GM12878 (cell line): ENCODE measurements around the gene RTF2. TPM values are rescaled to one million over a fixed set of nuclear protein-coding genes. Genes with fewer than 3 reads are reported as not detected.

Source experiments
- ATAC-seq: fragments of 200-7000 bp; cut with Tn5 transposase; 3 replicates; pipeline ENCODE4 v1.9.1; 2020; ENCODE audit warnings: mild to moderate bottlenecking, moderate library complexity
- BruUV-seq: library from RNA; stranded (reverse); fragments of 400-500 nt; replicated peaks from 2 replicates; lab custom pipeline; 2021; lab: Mats Ljungman, UMichigan
- CTCF ChIA-PET: fragments of 300-600 bp; sonication (Branson Sonifier 250); formaldehyde crosslinking; extraction: SDS; loops from one replicate; lab custom pipeline; 2021; ENCODE audit warnings: inconsistent platforms; lab: Yijun Ruan, JAX
- POLR2A ChIA-PET: fragments of 350-600 bp; formaldehyde crosslinking; extraction: SDS; loops from one replicate; lab custom pipeline; 2021; ENCODE audit warnings: inconsistent platforms; lab: Charles Lee
- RAD21 ChIA-PET: fragments of 300-600 bp; sonication (Branson Sonifier 250); formaldehyde crosslinking; loops from one replicate; lab custom pipeline; 2023; ENCODE audit warnings: antibody characterized with exemption; ENCODE audit not compliant: unreplicated experiment; lab: Charles Lee
- SMC1A ChIA-PET: fragments of 300-600 bp; sonication (Branson Sonifier 250); formaldehyde crosslinking; loops from one replicate; lab custom pipeline; 2023; ENCODE audit not compliant: unreplicated experiment, uncharacterized antibody; lab: Charles Lee
- DNase-seq: peaks from one replicate; pipeline ENCODE4 v3.0.0-alpha.2; 2011; ENCODE audit warnings: low read depth, low spot score
- FAIRE-seq: peaks from 3 replicates; lab custom pipeline; 2011; peaks lifted over from hg19 to GRCh38; lab: Jason Lieb, UNC
- H2AFZ ChIP-seq: 2 replicates; pipeline ENCODE4 v1.6.0; 2011; ENCODE audit warnings: low read depth, low read length, control low read depth; ENCODE audit not compliant: control insufficient read depth
- H3K27ac ChIP-seq: 2 replicates; pipeline ENCODE4 v1.5.1; 2011; ENCODE audit warnings: control low read depth; ENCODE audit not compliant: control insufficient read depth, insufficient read depth
- H3K27me3 ChIP-seq, 2 experiments: replicated peaks in 1 of 2; 2 replicates each; pipeline versions ENCODE4 v1.6.0 to v1.6.1; 2011; ENCODE audit warnings: low read length in 1 of 2; ENCODE audit not compliant: control insufficient read depth in 2 of 2, insufficient read depth in 2 of 2
- H3K36me3 ChIP-seq, 2 experiments: 2 replicates each; pipeline ENCODE4 v1.5.1; 2011; ENCODE audit warnings: low read length in 1 of 2; ENCODE audit not compliant: control insufficient read depth in 2 of 2, insufficient read depth in 2 of 2
- H3K4me1 ChIP-seq: 2 replicates; pipeline ENCODE4 v1.6.1; 2011; ENCODE audit warnings: mild to moderate bottlenecking, low read length, moderate library complexity, mixed read lengths; ENCODE audit not compliant: control insufficient read depth, insufficient read depth
- H3K4me2 ChIP-seq: 2 replicates; pipeline ENCODE4 v1.6.0; 2011; ENCODE audit warnings: control low read depth; ENCODE audit not compliant: control insufficient read depth, insufficient read depth
- H3K4me3 ChIP-seq: fragments of 200-600 bp; sonication (generic); 2 replicates; pipeline ENCODE4 v1.5.1; 2016
- H3K79me2 ChIP-seq: 2 replicates; pipeline ENCODE4 v1.6.0; 2011; ENCODE audit warnings: low read length; ENCODE audit not compliant: control insufficient read depth, insufficient read depth
- H3K9ac ChIP-seq: 2 replicates; pipeline ENCODE4 v1.8.0; 2011; ENCODE audit warnings: low read length, control low read depth, mixed read lengths; ENCODE audit not compliant: control insufficient read depth, insufficient read depth
- H3K9me3 ChIP-seq: replicated peaks from 3 replicates; pipeline ENCODE4 v1.5.1; 2011; ENCODE audit warnings: mild to moderate bottlenecking, low read length; ENCODE audit not compliant: control insufficient read depth, insufficient read depth
- H4K20me1 ChIP-seq: 2 replicates; pipeline ENCODE4 v1.6.0; 2011; ENCODE audit not compliant: control insufficient read depth, insufficient read depth
- FOXM1 ChIP-seq: IDR thresholded peaks from 2 replicates; pipeline ENCODE4 v1.6.1; 2012; ENCODE audit warnings: low read depth, mild to moderate bottlenecking, inconsistent platforms, low read length, moderate library complexity
- HDAC2 ChIP-seq: fragments of 200-600 bp; sonication (generic); IDR thresholded peaks from 2 replicates; pipeline ENCODE4 v1.6.1; 2017
- TARDBP ChIP-seq: IDR thresholded peaks from 2 replicates; pipeline ENCODE4 v1.6.1; 2016; ENCODE audit warnings: borderline replicate concordance
- WGBS: methylation state at CpG from one replicate; pipeline ENCODE4 v1.1.6; 2016; ENCODE audit warnings: low lambda C conversion rate; ENCODE audit not compliant: insufficient replicate concordance, insufficient coverage; ENCODE audit errors: missing lambda C conversion rate; 5-methylcytosine and 5-hydroxymethylcytosine counted together
- in situ Hi-C: fragments of 300-500 bp; cut with MboI; formaldehyde crosslinking; loops from 9 replicates; pipeline ENCODE4 v1.14.3; 2018; ENCODE audit warnings: mixed read lengths
- intact Hi-C: fragments of 100-400 bp; cut with micrococcal nuclease; formaldehyde crosslinking; loops from one replicate; pipeline ENCODE4 v1.14.2; 2022; ENCODE audit not compliant: unreplicated experiment
- polyA plus RNA-seq, 11 experiments: library from polyadenylated mRNA; depleted of rRNA in 4 of 11; unstranded in 6 of 11; stranded (reverse) in 5 of 11; fragments of >200 nt; fragmentation: Nextera tagmentation in 4 of 11; fragmentation: Illumina TruSeq in 1 of 11; extraction: Ambion mirVana in 4 of 11; extraction: Trizol in 1 of 11; gene quantifications; 1 replicate in 1 of 11; 2 replicates in 10 of 11; pipeline versions ENCODE4 v1.2.1 to v1.2.3, GENCODE V29; 2011 to 2016; ENCODE audit warnings: inconsistent platforms in 2 of 11, missing spikeins in 2 of 11, low read depth in 1 of 11
- total RNA-seq, 4 experiments: library from RNA; depleted of rRNA in 3 of 4; stranded (reverse); fragments of >200 nt in 3 of 4; fragmentation: Illumina TruSeq in 1 of 4; extraction: Trizol in 1 of 4; gene quantifications; 2 replicates each; pipeline versions ENCODE4 v1.2.1 to v1.2.3, GENCODE V29; 2013 to 2021
- TF ChIP-seq, protein P1 (sequence below): fragments of 150-350 bp; IDR thresholded peaks from 2 replicates; pipeline ENCODE4 v1.6.1; 2016; ENCODE audit warnings: low read depth, low read length

RTF2 gene
- total and polyA plus RNA-seq, 10 of the 15 experiments (the other 5 are each of a cell fraction or from before 2014, with no cell fraction given) = 66.2 to 133 (median 82.9) TPM

DNA sequence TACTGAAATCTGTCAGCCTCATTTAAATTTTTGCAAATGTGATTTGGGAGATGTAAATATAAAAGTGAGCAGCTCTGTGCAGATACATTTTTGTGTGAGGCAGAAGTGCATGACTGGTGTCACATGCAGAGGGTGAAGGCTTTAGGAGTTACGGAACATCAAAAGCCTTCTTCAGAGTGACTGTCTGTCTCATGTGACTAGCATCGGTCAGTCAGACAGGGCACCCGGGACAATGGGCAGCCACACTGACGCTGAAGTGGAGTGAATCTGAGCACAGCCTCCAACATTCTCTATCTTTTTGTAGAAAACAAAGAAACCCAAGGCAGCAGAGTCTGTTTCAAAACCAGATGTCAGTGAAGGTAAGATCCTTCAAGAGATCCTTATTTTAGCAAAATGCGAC, 48.2 kb downstream of the RTF2 start:
- Histone ChIP-seq H3K4me3 (no peak overlapping the region), H3K79me2 (no peaks in the 10 kb centered on the region), H2AFZ (no peak overlapping the region), H3K9me3 (peaks cover 7% of the 10 kb centered on the region; the same call in 2 of the 3 replicates), H3K36me3 (peaks cover 16 to 39% of the 10 kb centered on the region in 2 experiments), H3K27me3 (no peaks in the 10 kb centered on the region), H3K4me1 (no peaks in the 10 kb centered on the region), H4K20me1 (no peaks in the 10 kb centered on the region), H3K4me2 (no peak overlapping the region), H3K27ac (no peak overlapping the region), H3K9ac (no peak overlapping the region)
- ATAC-seq (no peak), DNase-seq (no peak), FAIRE-seq (no peak)
- POLR2A ChIA-PET = no interaction called here
- RAD21 ChIA-PET = no interaction called here
- TF ChIP-seq HDAC2 (no peak), FOXM1 (no peak), TARDBP (no peak)
- TF ChIP-seq, protein P1, sequence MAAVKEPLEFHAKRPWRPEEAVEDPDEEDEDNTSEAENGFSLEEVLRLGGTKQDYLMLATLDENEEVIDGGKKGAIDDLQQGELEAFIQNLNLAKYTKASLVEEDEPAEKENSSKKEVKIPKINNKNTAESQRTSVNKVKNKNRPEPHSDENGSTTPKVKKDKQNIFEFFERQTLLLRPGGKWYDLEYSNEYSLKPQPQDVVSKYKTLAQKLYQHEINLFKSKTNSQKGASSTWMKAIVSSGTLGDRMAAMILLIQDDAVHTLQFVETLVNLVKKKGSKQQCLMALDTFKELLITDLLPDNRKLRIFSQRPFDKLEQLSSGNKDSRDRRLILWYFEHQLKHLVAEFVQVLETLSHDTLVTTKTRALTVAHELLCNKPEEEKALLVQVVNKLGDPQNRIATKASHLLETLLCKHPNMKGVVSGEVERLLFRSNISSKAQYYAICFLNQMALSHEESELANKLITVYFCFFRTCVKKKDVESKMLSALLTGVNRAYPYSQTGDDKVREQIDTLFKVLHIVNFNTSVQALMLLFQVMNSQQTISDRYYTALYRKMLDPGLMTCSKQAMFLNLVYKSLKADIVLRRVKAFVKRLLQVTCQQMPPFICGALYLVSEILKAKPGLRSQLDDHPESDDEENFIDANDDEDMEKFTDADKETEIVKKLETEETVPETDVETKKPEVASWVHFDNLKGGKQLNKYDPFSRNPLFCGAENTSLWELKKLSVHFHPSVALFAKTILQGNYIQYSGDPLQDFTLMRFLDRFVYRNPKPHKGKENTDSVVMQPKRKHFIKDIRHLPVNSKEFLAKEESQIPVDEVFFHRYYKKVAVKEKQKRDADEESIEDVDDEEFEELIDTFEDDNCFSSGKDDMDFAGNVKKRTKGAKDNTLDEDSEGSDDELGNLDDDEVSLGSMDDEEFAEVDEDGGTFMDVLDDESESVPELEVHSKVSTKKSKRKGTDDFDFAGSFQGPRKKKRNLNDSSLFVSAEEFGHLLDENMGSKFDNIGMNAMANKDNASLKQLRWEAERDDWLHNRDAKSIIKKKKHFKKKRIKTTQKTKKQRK = no peak
- no TSS peak for BruUV-seq
- WGBS = 89% methylated on average over 5 of the region's 5 CpGs
- CTCF ChIA-PET = interaction anchor here (0.7 to 2.0 kb wide), 4 partner anchors 89 to 158 kb away, joined by 3 to 12 read pairs (median 4); partner anchors contain the start of gene FAM210B
- intact Hi-C loops (loop anchor here (1.0 kb wide), 1 partner anchor 116 kb away; no protein-coding TSS in a partner anchor), in situ Hi-C loops (no loop called here)
- SMC1A ChIA-PET = interaction anchor here (1.1 kb wide), 1 partner anchor 34 kb away, joined by 4 read pairs; no protein-coding TSS in a partner anchor
